ENCODE measurements around the gene POLE.

DNA sequence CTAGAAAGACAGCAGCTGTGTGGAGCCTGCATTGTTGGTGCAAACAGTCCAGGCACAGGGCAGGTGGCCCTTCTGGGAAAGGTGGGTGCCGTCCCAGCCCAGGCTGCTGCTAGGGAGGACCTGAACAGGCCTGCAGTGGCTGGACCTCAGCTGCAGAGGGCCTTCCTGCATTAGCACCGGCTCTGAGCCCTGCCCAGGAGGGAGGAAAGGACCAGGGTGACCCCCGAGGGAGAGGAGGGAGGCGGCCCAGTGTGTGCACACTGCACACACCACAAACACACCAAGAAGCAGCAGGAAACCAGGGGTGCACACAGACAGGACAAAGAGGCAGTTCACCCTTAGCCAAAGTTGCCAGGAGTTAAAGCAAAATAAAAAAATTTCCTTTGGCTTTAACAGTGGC is 15.5 kb upstream of the POLE start:
- no peak for TF ChIP-seq POLR2AphosphoS5 (IDR thresholded peaks at IDR 0.05)
- TF ChIP-seq, protein P1, sequence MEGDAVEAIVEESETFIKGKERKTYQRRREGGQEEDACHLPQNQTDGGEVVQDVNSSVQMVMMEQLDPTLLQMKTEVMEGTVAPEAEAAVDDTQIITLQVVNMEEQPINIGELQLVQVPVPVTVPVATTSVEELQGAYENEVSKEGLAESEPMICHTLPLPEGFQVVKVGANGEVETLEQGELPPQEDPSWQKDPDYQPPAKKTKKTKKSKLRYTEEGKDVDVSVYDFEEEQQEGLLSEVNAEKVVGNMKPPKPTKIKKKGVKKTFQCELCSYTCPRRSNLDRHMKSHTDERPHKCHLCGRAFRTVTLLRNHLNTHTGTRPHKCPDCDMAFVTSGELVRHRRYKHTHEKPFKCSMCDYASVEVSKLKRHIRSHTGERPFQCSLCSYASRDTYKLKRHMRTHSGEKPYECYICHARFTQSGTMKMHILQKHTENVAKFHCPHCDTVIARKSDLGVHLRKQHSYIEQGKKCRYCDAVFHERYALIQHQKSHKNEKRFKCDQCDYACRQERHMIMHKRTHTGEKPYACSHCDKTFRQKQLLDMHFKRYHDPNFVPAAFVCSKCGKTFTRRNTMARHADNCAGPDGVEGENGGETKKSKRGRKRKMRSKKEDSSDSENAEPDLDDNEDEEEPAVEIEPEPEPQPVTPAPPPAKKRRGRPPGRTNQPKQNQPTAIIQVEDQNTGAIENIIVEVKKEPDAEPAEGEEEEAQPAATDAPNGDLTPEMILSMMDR (IDR thresholded peaks at IDR 0.05) = no peak
- TF ChIP-seq POLR2A (IDR thresholded peaks at IDR 0.05) = no peak

Data from breast epithelium (tissue), 3 donors.